Lower leg skin (tissue), 3 donors: ENCODE data around the gene SMG6.

Source experiments
- POLR2A ChIP-seq, 2 donors: fragments of 450-650 bp; IDR thresholded peaks; one replicate each; pipeline ENCODE4 v1.6.1; 2016 to 2017; ENCODE audit warnings: antibody characterized with exemption in 2 of 2, mild to moderate bottlenecking in 1 of 2, moderate library complexity in 1 of 2
- TF ChIP-seq, protein P1 (sequence below), 3 donors: fragments of 450-650 bp; IDR thresholded peaks; one replicate each; pipeline ENCODE4 v1.5.1; 2016; ENCODE audit warnings: antibody characterized with exemption in 3 of 3, mild to moderate bottlenecking in 3 of 3, moderate library complexity in 2 of 3

DNA sequence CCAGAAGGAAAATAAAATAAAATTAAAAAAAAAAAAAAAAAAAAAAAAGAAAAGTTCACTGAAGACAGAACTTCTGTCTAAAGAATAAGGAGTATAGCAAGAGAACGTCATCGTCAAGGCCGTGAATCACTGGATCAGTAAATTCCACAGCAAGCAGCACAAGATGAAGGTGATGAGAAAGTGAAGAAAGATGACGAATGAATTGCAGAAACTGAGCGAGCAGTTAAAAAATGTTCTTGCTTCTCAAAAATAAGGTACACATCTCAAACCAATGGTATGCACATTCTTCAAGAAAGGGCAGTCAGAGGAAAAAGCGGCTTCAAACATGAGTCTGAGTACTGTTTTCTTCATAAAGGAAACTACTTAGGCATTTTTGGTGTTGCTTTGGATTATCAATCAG is 104.7 kb downstream of the SMG6 start:
- TF ChIP-seq, protein P1, sequence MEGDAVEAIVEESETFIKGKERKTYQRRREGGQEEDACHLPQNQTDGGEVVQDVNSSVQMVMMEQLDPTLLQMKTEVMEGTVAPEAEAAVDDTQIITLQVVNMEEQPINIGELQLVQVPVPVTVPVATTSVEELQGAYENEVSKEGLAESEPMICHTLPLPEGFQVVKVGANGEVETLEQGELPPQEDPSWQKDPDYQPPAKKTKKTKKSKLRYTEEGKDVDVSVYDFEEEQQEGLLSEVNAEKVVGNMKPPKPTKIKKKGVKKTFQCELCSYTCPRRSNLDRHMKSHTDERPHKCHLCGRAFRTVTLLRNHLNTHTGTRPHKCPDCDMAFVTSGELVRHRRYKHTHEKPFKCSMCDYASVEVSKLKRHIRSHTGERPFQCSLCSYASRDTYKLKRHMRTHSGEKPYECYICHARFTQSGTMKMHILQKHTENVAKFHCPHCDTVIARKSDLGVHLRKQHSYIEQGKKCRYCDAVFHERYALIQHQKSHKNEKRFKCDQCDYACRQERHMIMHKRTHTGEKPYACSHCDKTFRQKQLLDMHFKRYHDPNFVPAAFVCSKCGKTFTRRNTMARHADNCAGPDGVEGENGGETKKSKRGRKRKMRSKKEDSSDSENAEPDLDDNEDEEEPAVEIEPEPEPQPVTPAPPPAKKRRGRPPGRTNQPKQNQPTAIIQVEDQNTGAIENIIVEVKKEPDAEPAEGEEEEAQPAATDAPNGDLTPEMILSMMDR (IDR thresholded peaks at IDR 0.05), result no peak
- TF ChIP-seq POLR2A (IDR thresholded peaks at IDR 0.05), result no peak
